Activated CD4-positive, CD25-positive, alpha-beta regulatory T cell (primary cell): Measurements from ENCODE around the gene GRM8.

Experiments
- DNase-seq, 4 experiments: peaks; one replicate each; lab custom pipeline; 2025; lab: John Stamatoyannopoulos, UW

GRM8 gene

DNA sequence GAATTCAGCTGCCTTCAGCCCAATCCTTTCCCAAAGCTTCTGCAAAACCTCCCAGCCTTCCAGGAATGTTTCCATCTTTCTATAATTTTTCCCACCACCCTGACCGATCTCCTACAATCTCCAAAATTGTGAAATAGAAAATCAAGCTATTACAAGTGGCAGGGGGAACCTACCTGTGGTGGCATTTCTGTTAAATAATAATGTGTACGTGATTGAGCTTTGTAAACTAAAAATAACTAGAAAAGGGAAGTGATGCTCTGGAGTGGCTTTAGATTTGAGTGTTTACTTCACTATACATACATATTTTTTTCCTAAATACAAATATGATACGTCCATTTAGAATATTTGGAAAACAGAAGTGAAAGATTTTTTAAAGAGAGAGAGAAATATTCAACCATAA lies 593.6 kb downstream of the GRM8 start:
- DNase-seq: no peak

DNA sequence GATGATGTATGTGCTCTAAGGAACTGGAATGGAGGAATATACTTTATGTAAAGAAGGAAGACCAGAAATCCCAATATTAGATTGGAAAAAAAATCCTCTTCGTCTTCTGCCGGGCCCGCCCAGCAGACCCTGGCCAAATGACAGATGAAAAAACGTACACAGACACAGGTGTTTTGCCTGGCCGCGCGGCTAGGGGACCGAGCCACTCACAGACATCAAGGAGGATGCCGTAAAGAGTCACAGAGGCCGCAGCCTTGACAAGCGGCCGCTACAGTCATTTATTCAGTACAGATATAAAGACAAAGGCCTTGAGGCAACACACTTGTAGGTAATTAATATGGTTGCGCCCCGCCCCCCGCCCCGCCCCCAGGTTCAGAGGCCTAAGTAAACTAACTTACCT lies 594.1 kb downstream of the GRM8 start:
- no peak for DNase-seq

DNA sequence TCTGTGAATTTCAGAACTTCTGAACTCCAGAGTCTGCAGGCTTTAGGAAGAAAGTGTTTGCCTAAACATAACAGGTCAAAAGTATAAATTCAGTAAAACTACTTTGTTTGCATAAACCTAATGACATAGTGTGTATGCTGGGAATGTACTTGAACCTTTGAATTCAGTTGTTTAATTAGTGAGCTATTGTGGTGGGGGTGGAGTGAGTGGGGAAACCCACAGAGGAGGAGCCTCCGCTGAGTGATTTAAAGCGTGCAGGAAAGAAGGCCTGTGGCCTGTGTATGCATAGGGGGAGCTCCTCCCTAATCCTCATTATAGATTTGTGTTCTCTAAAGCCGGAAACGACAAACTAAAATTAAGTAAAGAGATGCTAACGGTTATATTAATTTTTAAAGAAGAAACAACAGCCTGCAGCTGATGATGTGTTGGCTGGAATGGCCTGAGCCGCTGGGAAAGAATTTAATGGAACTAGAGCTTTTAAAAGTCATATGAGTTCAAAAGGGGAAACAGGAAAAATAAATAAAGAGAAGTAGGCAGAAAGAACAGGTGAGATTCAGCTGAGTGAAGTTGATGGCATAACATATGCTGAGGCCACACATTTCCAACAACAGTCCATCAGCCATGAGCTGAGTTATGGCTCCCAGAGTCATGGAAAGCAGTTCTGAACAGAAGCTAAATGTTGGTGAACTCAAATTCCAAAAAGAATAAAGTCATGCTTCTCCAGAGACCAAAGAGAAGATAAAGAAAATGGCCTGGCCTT lies 595.0 kb downstream of the GRM8 start:
- no peak for DNase-seq

DNA sequence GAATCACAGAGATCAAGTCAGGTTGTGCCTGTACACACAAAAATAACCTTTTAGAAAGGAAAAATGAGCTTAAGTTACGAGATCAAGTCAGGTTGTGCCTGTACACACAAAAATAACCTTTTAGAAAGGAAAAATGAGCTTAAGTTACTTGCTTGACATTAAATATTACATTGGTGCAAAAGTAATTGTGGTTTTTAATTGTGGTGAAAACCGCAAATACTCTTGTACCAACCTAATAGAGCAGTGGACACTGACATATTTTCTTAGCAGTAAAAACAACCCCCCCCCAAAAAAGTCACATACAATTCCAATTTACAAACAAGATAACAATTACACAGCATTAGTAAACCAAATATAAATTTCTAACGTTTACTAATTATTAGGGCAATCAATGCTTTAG lies 595.6 kb downstream of the GRM8 start:
- no peak for DNase-seq

DNA sequence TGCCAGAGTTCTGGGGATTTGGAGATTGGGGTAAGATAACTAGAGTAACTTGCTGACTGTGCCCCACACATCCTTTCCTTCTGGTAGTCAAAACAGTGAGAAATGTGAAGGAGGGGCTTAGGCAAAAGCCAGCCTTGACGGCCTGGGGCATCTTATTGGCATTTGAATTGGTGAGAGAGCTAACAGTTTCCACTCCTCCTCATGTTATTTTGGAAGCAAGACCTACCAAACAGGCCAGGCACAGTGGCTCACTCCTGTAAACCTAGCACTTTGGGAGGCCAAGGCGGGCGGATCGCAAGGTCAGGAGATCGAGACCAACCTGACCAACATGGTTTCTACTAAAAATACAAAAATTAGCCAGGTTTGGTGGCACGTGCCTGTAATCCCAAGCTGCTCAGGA lies 596.6 kb downstream of the GRM8 start:
- DNase-seq: no peak

DNA sequence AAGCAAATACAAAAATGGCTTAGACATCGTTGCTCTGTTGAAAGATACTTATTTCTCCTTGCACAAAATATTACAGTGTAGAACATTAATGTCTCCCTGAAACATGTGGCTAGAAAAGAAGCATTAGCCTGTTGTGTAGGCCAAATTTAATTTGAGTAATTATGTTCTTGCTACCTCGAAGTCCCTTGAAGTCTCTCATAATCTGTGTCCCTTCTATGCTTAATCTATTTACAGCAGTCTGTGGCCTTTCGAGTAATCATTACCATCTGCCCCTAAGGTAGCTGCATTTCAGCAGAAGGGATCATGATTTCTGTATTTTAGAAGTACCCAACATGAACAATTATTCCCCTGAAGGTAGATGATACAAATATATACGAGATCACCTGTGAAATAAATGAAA lies 615.2 kb downstream of the GRM8 start:
- no peak for DNase-seq

DNA sequence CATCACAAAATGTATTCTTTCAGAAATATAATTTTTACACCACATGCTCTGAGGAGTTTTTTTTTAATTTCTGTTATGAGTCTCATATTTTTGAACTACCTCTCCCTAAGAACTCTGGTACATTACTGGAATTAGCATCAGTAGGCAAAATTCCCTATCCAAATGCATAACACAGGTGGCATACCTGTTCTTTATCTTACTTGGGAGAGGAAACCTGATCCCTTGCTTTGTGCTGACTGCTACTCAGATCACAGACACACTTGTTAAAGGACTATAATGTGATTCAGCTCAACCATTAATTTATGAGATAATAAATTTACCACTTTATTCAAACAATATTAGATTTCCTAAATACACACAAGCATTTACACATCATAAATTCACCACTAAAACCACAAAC lies 617.2 kb downstream of the GRM8 start:
- no peak for DNase-seq

DNA sequence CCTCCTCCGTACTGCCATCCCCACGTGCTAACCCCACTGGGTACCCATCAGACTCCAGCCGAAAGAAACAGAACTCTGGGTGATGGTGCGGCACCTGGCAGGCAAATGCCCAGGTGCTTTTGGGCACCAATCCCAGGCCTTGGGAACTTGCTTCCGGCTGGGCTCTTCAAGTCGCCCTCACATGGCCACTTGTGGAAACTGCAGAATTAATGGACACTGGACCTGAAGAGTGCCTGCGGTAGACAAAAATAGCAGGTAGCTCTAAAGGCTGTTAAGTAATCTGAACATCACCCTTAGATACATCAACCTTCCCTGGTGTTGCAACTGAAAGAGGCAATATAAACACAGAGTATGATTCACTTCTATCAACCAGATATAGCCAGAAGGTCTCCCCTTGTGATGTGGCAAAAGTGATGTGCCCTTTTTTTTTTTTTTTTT lies 644.4 kb downstream of the GRM8 start:
- DNase-seq: no peak

DNA sequence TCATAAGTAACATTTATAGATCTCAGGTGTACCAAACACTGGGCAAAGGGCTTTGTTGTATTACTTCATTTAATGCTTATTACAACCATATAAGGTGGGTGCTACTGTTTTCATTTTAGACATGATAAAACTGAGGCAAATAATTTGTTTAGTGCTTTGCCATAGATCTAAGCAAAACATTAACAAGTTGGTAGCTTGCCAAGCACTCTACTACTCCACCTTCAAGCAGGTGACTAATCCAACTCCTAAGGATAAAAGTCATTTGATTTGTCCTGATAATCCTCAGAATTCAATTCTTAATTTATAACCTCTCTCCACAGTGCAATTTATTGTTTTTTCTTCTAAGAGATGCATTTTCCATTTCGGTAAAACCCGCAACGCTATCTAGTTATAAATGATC lies 646.4 kb downstream of the GRM8 start:
- DNase-seq: no peak

DNA sequence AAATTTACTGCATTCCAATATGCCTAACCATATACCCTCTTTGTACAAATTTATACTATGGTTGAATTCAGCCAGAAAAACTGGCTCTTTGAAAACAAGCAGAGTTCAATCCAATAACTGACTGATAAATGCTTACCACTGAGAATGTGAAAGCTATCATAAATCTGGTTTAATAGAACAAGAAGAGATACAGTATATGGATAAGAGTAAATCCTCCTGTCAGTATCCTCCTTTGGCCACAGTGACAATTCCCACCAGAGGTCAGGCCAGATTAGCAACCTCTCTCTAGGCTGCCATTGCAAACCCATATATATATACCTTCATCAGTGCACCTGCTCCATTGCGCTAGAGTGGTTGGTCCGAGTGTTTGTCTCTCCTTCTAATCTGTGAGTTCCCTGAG lies 647.2 kb downstream of the GRM8 start:
- DNase-seq: no peak

DNA sequence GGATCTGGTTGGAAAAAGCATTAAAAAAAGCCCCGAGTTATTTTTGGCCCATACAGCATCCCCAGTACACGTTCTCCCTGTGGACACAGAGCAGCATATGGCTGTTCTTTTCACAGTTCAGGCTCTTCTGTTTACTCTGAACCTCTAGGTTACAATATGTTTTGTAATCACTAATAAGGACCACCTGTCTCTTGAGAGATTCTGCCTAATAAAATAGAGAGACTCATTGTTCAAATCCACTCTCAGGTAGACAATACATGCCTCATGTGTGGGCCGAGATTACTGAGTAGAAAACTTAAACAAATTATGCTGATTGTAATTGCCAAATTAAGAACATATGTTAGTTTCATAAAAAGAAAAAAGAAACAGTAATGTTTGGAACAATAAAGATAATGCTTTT lies 647.7 kb downstream of the GRM8 start:
- DNase-seq: no peak

DNA sequence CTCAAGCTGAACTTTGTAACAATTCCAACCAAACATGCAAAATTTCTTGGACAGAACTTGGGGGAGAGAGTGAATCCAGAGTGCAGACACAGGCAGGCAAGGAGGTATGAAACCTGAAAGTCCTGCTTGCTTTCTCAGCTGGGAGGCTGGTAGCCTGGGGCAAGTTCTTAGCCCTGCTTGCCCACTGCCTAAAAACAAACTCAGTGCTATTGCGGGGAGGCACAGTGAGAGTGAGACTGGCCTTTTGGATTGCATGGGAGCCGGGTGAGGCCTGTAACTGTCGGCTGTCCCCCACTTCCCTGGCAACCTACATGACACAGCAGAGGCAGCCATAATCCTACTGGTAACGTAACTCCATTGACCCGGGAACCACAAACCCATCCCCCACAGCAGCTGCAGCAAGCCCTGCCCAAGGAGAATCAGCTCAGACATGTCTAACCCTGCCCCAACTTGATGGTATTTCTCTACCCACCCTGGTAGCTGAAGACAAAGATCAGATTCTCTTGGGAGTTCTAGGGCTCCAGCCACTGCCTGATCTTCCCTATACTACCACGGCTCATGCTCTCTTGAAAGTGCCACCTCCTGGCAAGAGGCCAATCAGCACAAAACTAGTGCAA lies 663.6 kb downstream of the GRM8 start:
- DNase-seq: no peak

DNA sequence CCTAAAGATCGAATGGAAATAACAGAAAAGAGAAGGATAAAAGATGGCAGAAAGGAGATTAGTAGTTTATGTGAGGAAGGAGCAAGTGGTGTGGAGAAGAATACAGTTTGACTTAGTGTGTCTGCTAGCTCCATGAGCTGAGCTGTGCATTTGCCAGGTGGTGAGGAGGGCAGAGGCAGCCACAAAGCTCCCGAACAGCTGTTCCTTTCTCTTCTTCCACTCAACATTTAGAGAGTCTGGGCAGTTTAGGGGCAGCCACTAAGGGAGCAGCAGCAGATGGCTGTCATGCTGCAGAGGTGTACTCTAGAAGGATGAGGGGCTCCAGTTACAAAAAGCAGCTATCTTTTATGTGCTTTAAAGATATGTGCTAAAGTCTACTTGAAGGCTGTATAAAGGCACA lies 674.4 kb downstream of the GRM8 start:
- DNase-seq: no peak

DNA sequence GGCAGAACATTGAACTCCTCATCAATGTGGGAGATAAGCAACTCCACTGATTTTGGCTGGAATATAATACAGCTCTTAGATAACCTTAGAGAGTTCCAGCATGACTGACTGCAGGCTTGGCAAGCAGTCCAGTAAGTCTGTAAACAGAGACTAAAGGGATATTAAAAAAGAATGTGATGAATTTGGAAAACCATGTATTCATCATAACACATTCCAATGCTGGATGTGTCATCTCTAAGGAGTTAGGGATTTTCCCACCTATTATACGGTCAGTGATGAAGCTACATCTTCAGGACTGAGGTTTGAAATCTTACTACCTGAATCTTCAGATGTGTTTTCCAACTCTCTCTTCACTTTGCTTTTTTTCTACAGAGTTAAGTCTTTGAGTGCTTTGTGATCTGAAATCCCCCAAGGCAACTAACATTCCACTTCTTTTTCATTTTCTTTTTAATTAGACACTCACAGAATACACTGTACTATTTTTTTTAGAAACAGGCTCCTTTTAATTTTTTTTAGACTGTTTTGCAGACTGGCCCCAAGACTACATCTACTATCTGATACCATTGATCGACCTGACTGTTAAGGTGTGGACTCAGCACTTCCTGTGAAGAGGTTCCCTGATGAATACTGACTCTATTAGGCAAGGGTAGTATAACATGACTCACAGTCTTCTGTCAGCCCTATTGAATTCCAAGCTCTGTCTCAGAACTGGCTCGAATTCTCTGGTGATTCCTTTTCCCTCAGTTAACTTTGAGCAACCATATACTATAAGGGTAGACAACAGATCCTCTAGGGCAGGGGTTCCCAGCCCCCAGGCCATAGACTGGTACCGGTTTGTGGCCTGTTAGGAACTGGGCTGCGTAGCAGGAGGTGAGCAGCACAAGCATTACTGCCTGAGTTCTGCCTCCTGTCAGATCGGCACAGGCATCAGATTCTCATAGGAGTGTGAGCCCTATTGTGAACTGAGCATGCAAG lies 678.2 kb downstream of the GRM8 start:
- no peak for DNase-seq

DNA sequence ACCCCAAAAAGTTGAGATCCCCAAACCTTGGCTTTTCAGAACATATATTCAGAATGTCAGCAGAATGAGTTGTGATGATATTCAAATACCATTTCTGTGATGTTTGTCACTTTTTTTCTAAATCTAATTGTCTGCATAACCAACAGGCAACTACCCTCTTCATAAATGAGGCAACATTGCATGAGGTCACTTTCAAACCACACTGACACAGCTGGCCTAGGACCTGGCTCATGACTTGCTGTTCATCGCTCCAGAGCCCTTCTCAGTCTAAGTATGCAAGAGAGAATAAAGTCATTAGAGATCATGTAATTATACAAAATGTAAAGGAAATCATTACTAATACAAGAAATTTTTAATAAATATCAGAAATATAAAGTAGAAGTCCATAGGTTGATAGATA lies 681.9 kb downstream of the GRM8 start:
- DNase-seq: no peak

DNA sequence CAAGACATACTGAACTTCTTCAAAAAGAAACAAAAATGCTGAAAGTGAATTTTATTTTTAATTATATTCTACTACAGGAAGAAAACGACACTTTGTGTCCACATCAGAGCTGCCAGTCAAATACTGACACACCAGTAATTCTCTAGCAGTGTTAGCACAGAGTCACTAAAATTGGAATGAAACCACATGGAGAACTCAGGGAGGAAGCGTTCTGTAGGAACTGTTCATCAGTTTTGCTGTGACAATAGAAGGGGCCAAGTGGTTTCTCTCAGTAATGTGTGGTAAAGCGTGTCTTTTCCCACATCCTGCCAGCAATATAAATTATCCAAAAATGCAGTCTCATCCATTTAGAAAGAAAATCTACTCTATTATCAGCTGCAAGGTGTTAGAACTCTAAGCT lies 683.3 kb downstream of the GRM8 start:
- no peak for DNase-seq

DNA sequence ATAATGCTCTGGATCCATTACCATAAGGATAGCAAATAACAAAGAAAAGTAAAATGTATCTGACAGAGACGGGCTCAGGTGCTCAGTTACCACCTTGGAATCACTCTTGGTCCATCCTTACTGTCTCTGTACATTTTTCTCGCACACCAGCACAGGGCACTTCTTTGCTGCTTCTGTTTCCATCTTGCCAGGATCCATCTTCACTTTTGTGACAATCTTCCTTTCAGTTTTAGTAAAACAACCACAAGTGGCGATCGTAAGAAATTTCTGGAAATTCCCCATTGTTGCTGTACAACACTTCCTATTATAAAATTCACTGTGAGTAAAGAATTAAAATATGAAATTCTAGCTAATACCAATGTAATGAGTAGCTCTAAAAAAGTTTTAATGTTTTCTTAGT lies 695.5 kb downstream of the GRM8 start:
- no peak for DNase-seq

DNA sequence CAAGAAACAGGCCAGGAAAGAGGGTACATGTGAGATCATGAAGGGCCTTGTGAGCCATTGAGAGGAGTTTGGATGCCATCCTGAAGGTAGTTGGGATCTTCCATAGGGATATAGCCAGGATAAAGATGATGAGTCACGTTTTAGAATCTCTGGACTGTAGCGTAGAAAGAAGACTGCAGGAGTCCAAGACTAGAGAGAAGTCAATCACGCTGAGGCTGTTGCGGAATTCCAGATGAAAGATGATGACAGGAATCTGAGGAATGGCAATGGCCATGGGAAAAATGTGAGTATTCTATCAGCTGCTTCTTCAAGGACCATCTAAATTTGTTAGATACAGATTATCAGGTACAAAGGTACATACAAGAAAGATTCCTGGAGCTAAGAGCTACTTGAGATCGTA lies 711.3 kb downstream of the GRM8 start:
- DNase-seq: no peak

DNA sequence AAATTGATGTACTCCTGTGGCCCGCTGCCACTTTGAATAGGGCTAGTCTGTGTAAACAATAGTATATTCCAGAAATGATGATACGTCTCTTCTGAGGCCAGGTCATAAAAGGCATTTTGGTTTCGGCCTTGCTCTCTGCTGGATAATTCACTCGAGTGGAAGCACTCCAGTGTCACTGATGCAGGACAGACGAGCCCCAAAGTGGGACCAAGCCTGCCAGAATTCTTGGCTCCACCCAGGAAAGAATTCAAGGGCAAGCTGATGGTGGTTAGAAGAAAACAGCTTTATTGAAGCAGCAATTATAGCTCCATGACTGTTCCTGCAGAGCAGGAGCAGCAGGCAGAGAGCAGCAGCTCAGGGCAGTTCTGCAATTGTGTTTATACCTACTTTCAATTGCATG lies 717.6 kb downstream of the GRM8 start:
- no peak for DNase-seq

DNA sequence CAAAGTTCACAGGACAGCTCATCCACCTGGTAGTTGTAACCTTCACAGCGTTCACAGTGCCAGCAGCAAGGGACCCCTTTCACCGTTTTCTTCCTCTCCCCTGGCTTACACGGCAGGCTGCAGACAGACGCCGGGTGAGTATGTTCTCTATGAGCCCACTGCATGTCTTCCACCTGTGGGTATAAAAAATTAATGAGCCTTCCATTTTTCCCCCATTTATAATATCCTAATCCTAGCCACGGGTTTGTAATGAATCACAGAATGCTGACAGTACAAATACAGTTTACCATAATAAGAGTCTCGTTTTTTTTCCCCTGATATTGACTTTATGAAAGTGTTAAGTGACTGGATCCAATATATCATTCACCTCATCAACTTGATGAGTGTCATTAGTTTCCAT lies 719.0 kb downstream of the GRM8 start:
- DNase-seq: no peak

DNA sequence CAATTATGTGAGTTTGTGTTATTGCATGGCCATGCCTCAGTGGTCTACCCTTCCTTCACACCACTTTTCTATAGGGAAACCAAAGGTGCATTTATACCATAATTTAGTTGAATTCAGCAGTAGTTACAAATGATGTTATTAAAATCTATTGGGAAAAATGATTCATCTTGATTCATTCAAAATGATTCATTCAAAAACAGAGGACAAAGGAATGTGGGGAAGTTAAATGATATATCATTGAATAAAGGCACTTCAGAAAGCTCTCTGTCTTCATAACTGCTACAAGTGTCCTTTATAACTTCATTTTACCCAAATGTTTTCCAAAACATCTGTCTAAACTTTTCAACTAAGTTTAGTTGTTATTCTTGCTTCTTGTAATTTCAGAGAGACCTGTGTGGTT lies 722.9 kb downstream of the GRM8 start:
- no peak for DNase-seq

DNA sequence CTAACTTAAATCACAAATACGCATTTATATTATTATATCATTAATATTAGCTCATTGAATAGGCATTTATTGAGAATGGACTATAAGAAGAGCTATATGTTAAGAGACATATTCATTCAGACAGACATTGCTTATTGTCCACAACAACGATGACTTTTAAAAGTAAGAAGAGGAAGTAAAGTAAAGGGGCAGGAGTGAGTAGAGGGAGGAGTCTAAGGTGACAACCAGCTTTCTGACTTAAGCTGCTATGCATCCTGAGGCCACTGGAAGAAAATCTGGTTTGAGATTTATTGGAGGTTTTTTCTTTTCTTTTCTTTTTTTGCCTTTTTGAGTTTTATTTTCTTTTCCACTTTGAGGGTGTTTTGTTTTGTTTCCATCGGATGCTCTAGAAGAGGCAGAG lies 723.5 kb downstream of the GRM8 start:
- no peak for DNase-seq

DNA sequence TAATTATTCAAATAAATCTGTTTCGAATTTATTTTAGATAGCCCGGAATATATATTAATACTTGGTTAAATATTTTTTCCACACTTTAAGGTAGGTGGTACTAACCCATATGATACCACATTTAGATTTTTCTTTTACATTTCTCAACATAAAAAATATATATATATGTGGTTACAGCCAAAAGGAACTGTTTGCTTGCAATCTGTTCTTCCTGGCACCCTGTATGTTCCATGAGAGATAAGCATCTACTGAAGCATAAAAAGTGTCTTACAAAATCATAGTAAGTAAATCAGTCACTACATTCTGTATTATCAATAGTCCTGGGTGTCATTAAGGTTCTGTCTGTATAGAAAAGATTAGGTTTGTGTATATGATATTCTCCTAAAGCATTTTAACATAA lies 726.8 kb downstream of the GRM8 start:
- no peak for DNase-seq
